SH-SY5Y (cell line): Measurements from ENCODE around the gene WDR4.

Experiments used
- GATA2 ChIP-seq: IDR thresholded peaks from 2 replicates; pipeline ENCODE4 v1.6.1; 2011; ENCODE audit warnings: mild to moderate bottlenecking, low read depth, low read length
- GATA3 ChIP-seq: IDR thresholded peaks from 2 replicates; pipeline ENCODE4 v1.6.1; 2011; ENCODE audit warnings: low read depth, mild to moderate bottlenecking, low read length, moderate library complexity

Gene WDR4

GRCh38 chr21:42858957-42859890 is 20.1 kb downstream of the WDR4 start:
- TF ChIP-seq GATA3 = no peak
- TF ChIP-seq GATA2 = no peak

GRCh38 chr21:42858185-42858847 is 21.0 kb downstream of the WDR4 start:
- TF ChIP-seq GATA3 (no peak), GATA2 (no peak)

GRCh38 chr21:42857216-42857615 is 22.1 kb downstream of the WDR4 start:
- TF ChIP-seq GATA2 (no peak), GATA3 (no peak)

GRCh38 chr21:42855937-42856335 is 23.4 kb downstream of the WDR4 start:
- TF ChIP-seq GATA2 = no peak
- no peak for TF ChIP-seq GATA3

GRCh38 chr21:42855171-42855936 is 24.0 kb downstream of the WDR4 start:
- TF ChIP-seq GATA2 (no peak), GATA3 (no peak)

GRCh38 chr21:42854246-42855010 is 24.9 kb downstream of the WDR4 start:
- TF ChIP-seq GATA3 = no peak
- no peak for TF ChIP-seq GATA2

GRCh38 chr21:42853621-42854020 is 25.7 kb downstream of the WDR4 start:
- no peak for TF ChIP-seq GATA3
- no peak for TF ChIP-seq GATA2

GRCh38 chr21:42852925-42853570 is 26.3 kb downstream of the WDR4 start:
- TF ChIP-seq GATA3 (no peak), GATA2 (no peak)

GRCh38 chr21:42851812-42852665 is 27.3 kb downstream of the WDR4 start:
- TF ChIP-seq GATA2 (no peak), GATA3 (no peak)

- TF ChIP-seq GATA2 (no peak), GATA3 (no peak)
These were observed 28.4 kb downstream of the WDR4 start for GRCh38 chr21:42850866-42851391.

GRCh38 chr21:42850463-42850862 is 28.9 kb downstream of the WDR4 start:
- TF ChIP-seq GATA3 (no peak), GATA2 (no peak)
